Tibial nerve (tissue), 4 donors: ENCODE measurements around the gene ZNF629. TPM values are rescaled to one million over a fixed set of nuclear protein-coding genes. Genes with fewer than 3 reads are reported as not detected.

Experiments used
- DNase-seq, 2 donors: peaks; one replicate each; pipeline ENCODE4 v3.0.0-alpha.2; 2019; ENCODE audit warnings: low spot score in 2 of 2
- H3K27ac ChIP-seq, 4 donors: fragments of 200-600 bp; sonication (generic) in 3 of 4; one replicate each; pipeline ENCODE4 v1.5.1; 2017 to 2019; ENCODE audit warnings: mild to moderate bottlenecking in 1 of 4
- H3K27me3 ChIP-seq, 2 donors: fragments of 200-600 bp; sonication (generic) in 1 of 2; one replicate each; pipeline versions ENCODE4 v1.5.1 to v1.6.0; 2017 to 2019
- H3K36me3 ChIP-seq, 3 donors: fragments of 200-600 bp; sonication (generic); one replicate each; pipeline ENCODE4 v1.5.1; 2018 to 2019
- H3K4me1 ChIP-seq, 4 donors: fragments of 200-600 bp; sonication (generic) in 3 of 4; one replicate each; pipeline ENCODE4 v1.5.1; 2017 to 2019
- H3K4me3 ChIP-seq, 4 donors: fragments of 200-600 bp; sonication (generic) in 3 of 4; one replicate each; pipeline ENCODE4 v1.5.1; 2017 to 2019; ENCODE audit warnings: mild to moderate bottlenecking in 1 of 4, moderate library complexity in 1 of 4
- H3K9me3 ChIP-seq, 4 donors: fragments of 200-600 bp; sonication (generic) in 3 of 4; one replicate each; pipeline ENCODE4 v1.5.1; 2017 to 2019
- EP300 ChIP-seq, 2 donors: sonication (generic); formaldehyde crosslinking; IDR thresholded peaks; one replicate each; pipeline ENCODE4 v1.6.1; 2017; ENCODE audit warnings: antibody characterized with exemption in 2 of 2, mild to moderate bottlenecking in 1 of 2
- POLR2A ChIP-seq, 2 donors: fragments of 450-650 bp; IDR thresholded peaks; one replicate each; pipeline ENCODE4 v1.6.1; 2017; ENCODE audit warnings: antibody characterized with exemption in 2 of 2, mild to moderate bottlenecking in 2 of 2, moderate library complexity in 2 of 2
- WGBS, 2 donors: methylation state at CpG; one replicate each; pipeline ENCODE4 v1.1.5; 2018; 5-methylcytosine and 5-hydroxymethylcytosine counted together
- total RNA-seq, 4 donors: library from RNA; depleted of rRNA; stranded (reverse); fragments of >200 nt; gene quantifications; one replicate each; pipeline ENCODE4 v1.1.0, GENCODE V29; 2016
- TF ChIP-seq, protein P1 (sequence below), 5 experiments: fragments of 200-600 bp in 3 of 5; fragments of 450-650 bp in 2 of 5; sonication (generic) in 3 of 5; IDR thresholded peaks; one replicate each; pipeline ENCODE4 v1.5.1; 2016 to 2019; ENCODE audit warnings: antibody characterized with exemption in 5 of 5, mild to moderate bottlenecking in 3 of 5, moderate library complexity in 2 of 5

ZNF629 gene
- total RNA-seq, 4 donors from 2014 or later, result 14.7 to 22.2 (median 17.1) TPM

GRCh38 chr16:30769379-30770089 is 17.5 kb downstream of the ZNF629 start:
- H3K36me3 ChIP-seq, result peaks cover 18 to 99% (median 55%) of the 10 kb centered on the region in 3 donors
- H3K27ac ChIP-seq, result no peak overlapping the region
- TF ChIP-seq, protein P1, sequence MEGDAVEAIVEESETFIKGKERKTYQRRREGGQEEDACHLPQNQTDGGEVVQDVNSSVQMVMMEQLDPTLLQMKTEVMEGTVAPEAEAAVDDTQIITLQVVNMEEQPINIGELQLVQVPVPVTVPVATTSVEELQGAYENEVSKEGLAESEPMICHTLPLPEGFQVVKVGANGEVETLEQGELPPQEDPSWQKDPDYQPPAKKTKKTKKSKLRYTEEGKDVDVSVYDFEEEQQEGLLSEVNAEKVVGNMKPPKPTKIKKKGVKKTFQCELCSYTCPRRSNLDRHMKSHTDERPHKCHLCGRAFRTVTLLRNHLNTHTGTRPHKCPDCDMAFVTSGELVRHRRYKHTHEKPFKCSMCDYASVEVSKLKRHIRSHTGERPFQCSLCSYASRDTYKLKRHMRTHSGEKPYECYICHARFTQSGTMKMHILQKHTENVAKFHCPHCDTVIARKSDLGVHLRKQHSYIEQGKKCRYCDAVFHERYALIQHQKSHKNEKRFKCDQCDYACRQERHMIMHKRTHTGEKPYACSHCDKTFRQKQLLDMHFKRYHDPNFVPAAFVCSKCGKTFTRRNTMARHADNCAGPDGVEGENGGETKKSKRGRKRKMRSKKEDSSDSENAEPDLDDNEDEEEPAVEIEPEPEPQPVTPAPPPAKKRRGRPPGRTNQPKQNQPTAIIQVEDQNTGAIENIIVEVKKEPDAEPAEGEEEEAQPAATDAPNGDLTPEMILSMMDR (IDR thresholded peaks at IDR 0.05), result no peak
- no peak for TF ChIP-seq EP300 (IDR thresholded peaks at IDR 0.05)
- TF ChIP-seq POLR2A (IDR thresholded peaks at IDR 0.05), result no peak
- WGBS, 2 donors, result 94 to 95% methylated on average over 16 of the region's 17 CpGs
- no peaks in the 10 kb centered on the region for H3K9me3 ChIP-seq
- DNase-seq, result no peak
- peaks cover 0 to 4% (median 0%) of the 10 kb centered on the region in 4 donors for H3K4me1 ChIP-seq
- H3K27me3 ChIP-seq, result no peaks in the 10 kb centered on the region
- H3K4me3 ChIP-seq, result no peak overlapping the region

DNA sequence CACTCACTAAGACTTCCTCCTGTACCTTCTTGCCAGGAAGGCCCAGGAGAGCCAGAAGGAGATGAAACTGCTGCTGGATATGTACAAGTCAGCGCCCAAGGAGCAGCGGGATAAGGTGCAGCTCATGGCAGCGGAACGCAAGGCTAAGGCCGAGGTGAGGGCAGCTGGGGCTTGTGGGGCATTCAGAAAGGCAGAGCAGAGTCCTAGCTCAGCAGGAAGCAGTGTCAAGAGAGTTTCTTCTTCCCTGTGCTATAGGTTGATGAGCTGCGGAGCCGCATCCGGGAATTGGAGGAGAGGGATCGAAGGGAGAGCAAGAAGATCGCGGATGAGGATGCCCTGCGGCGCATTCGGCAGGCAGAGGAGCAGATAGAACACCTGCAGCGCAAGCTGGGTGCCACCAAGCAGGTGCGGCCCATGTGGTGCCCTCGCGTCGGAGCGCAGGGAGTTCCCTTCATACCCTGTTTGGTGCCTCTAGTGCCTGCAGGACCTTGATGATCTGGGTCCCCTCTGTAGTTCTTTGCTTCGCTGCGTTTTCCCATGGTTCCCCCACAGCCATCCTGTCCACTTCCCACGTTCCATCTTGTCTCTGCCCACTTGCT is 18.3 kb downstream of the ZNF629 start:
- DNase-seq, result no peak

DNA sequence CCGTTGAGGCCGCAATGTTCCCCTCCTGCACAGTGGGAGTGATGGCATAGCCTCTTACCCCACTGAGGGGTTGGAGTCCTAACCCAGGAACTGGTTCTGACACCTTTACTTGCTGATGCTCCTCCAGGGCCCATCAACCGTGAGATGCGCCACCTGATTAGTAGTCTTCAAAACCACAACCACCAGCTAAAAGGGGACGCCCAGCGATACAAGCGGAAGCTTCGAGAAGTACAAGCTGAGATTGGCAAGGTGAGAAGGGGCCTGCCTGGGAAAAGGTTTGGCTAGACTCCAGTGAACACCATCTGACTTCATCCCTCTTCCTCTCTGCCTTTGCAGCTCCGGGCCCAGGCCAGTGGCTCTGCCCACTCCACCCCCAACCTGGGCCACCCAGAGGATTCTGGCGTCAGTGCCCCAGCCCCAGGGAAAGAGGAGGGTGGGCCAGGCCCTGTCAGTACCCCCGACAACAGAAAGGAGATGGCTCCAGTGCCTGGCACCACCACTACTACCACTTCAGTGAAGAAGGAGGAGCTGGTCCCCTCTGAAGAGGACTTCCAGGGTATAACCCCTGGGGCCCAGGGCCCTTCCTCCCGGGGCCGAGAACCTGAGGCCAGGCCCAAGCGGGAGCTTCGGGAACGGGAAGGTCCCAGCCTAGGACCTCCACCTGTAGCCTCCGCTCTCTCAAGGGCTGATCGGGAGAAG is 19.1 kb downstream of the ZNF629 start:
- Histone ChIP-seq H3K36me3 (peaks cover 24 to 99% (median 61%) of the 10 kb centered on the region in 3 donors), H3K4me3 (no peak overlapping the region), H3K9me3 (no peaks in the 10 kb centered on the region), H3K4me1 (peaks cover 3 to 18% (median 9%) of the 10 kb centered on the region in 4 donors), H3K27ac (no peak overlapping the region), H3K27me3 (no peaks in the 10 kb centered on the region)
- DNase-seq, result no peak
- no peak for TF ChIP-seq POLR2A (IDR thresholded peaks at IDR 0.05)
- no peak for TF ChIP-seq EP300 (IDR thresholded peaks at IDR 0.05)
- TF ChIP-seq, protein P1 (IDR thresholded peaks at IDR 0.05), result no peak
- WGBS, 2 donors, result 88 to 90% methylated on average over 18 of the region's 18 CpGs

More for the DNA sequence above, 18.3 kb downstream of the ZNF629 start:
- TF ChIP-seq, protein P1 (IDR thresholded peaks at IDR 0.05), result no peak
- TF ChIP-seq EP300 (IDR thresholded peaks at IDR 0.05), result no peak
- TF ChIP-seq POLR2A (IDR thresholded peaks at IDR 0.05), result no peak
- WGBS, 2 donors, result 95% methylated on average over 23 of the region's 23 CpGs
- Histone ChIP-seq H3K27me3 (no peaks in the 10 kb centered on the region), H3K9me3 (no peaks in the 10 kb centered on the region), H3K27ac (no peak overlapping the region), H3K4me3 (no peak overlapping the region), H3K4me1 (peaks cover 0 to 10% (median 1%) of the 10 kb centered on the region in 4 donors), H3K36me3 (peaks cover 24 to 100% (median 61%) of the 10 kb centered on the region in 3 donors)

- no peaks in the 10 kb centered on the region for H3K9me3 ChIP-seq
- no peaks in the 10 kb centered on the region for H3K27me3 ChIP-seq
Observed at GRCh38 chr16:30766933-30767284, 20.1 kb downstream of the ZNF629 start.

More at GRCh38 chr16:30766933-30767284, 20.1 kb downstream of the ZNF629 start:
- Histone ChIP-seq H3K4me3 (no peak overlapping the region), H3K27ac (no peak overlapping the region), H3K4me1 (peaks cover 3 to 22% (median 13%) of the 10 kb centered on the region in 4 donors), H3K36me3 (peaks cover 21 to 89% (median 52%) of the 10 kb centered on the region in 3 donors)
- WGBS, 2 donors, result 72 to 78% methylated on average over 4 of the region's 4 CpGs
- TF ChIP-seq EP300 (IDR thresholded peaks at IDR 0.05) (no peak), POLR2A (IDR thresholded peaks at IDR 0.05) (no peak)
- TF ChIP-seq, protein P1 (IDR thresholded peaks at IDR 0.05), result no peak
- DNase-seq, result no peak
